Mesothelial cell of epicardium (in vitro differentiated cells): ENCODE measurements around the gene HHIP. TPM values are rescaled to one million over a fixed set of nuclear protein-coding genes. Genes with fewer than 3 reads are reported as not detected.
A peak's percentile ranks its signal among the peaks of the same experiment; 100 is the strongest.

Source experiments
- DNase-seq, 2 experiments: peaks; one replicate each; pipeline ENCODE4 v3.0.0; 2021; ENCODE audit warnings: low spot score in 2 of 2; ENCODE audit not compliant: unreplicated experiment in 2 of 2
- H3K27ac Mint-ChIP-seq: 2 replicates; pipeline ENCODE4 v1.8.0; 2021; ENCODE audit warnings: mixed read lengths
- H3K27me3 Mint-ChIP-seq: 2 replicates; pipeline ENCODE4 v1.8.0; 2021; ENCODE audit warnings: low read depth, mixed read lengths
- H3K36me3 Mint-ChIP-seq: 2 replicates; pipeline ENCODE4 v1.8.0; 2021; ENCODE audit warnings: mixed read lengths
- H3K4me1 Mint-ChIP-seq: 2 replicates; pipeline ENCODE4 v1.8.0; 2021; ENCODE audit warnings: mixed read lengths
- H3K4me3 Mint-ChIP-seq: 2 replicates; pipeline ENCODE4 v1.8.0; 2021; ENCODE audit warnings: mild to moderate bottlenecking, moderate library complexity, mixed read lengths
- H3K9me3 Mint-ChIP-seq: 2 replicates; pipeline ENCODE4 v1.8.0; 2021; ENCODE audit warnings: mixed read lengths
- CTCF ChIP-seq: fragments of 200-600 bp; sonication (generic); IDR thresholded peaks from one replicate; pipeline ENCODE4 v1.5.0; 2021; ENCODE audit warnings: antibody characterized with exemption; ENCODE audit not compliant: unreplicated experiment
- total RNA-seq: library from RNA; stranded (reverse); gene quantifications from 3 replicates; pipeline ENCODE4 v1.2.1, GENCODE V29; 2021

The HHIP gene
- total RNA-seq, 1 donor from 2014 or later: 4.0 TPM

GRCh38 chr4:144667500-144667899, 21.5 kb downstream of the HHIP start:
- Mint-ChIP-seq H3K36me3 (no peaks in the 10 kb centered on the region), H3K27ac (no peak overlapping the region), H3K4me3 (no peak overlapping the region), H3K4me1 (peaks cover 8% of the 10 kb centered on the region), H3K27me3 (no peaks in the 10 kb centered on the region), H3K9me3 (no peaks in the 10 kb centered on the region)
- TF ChIP-seq CTCF: no peak
- no peak for DNase-seq

GRCh38 chr4:144670776-144671175, 24.8 kb downstream of the HHIP start:
- Mint-ChIP-seq H3K9me3 (no peaks in the 10 kb centered on the region), H3K36me3 (no peaks in the 10 kb centered on the region), H3K4me3 (no peak overlapping the region), H3K4me1 (peaks cover 11% of the 10 kb centered on the region), H3K27me3 (no peaks in the 10 kb centered on the region), H3K27ac (no peak overlapping the region)
- DNase-seq: no peak
- no peak for TF ChIP-seq CTCF

GRCh38 chr4:144674711-144675110, 28.8 kb downstream of the HHIP start:
- TF ChIP-seq CTCF: no peak
- Mint-ChIP-seq H3K4me1 (peaks cover 3% of the 10 kb centered on the region), H3K36me3 (peaks cover 4% of the 10 kb centered on the region), H3K27me3 (peaks cover 2% of the 10 kb centered on the region), H3K9me3 (peaks cover 10% of the 10 kb centered on the region), H3K27ac (no peak overlapping the region), H3K4me3 (no peak overlapping the region)
- no peak for DNase-seq

- Mint-ChIP-seq H3K27ac (peak overlapping the region; percentile 0), H3K4me1 (peaks cover 13% of the 10 kb centered on the region), H3K36me3 (peaks cover 4% of the 10 kb centered on the region), H3K27me3 (no peaks in the 10 kb centered on the region), H3K9me3 (peaks cover 10% of the 10 kb centered on the region), H3K4me3 (no peak overlapping the region)
- DNase-seq: no peak
- no peak for TF ChIP-seq CTCF
These were observed 35.9 kb downstream of the HHIP start for GRCh38 chr4:144681806-144682205.

GRCh38 chr4:144683516-144683915, 37.6 kb downstream of the HHIP start:
- no peak overlapping the region for H3K4me3 Mint-ChIP-seq

More at GRCh38 chr4:144683516-144683915, 37.6 kb downstream of the HHIP start:
- TF ChIP-seq CTCF: no peak
- H3K9me3 Mint-ChIP-seq: peaks cover 9% of the 10 kb centered on the region
- H3K4me1 Mint-ChIP-seq: peaks cover 29% of the 10 kb centered on the region
- no peaks in the 10 kb centered on the region for H3K27me3 Mint-ChIP-seq
- no peak overlapping the region for H3K27ac Mint-ChIP-seq
- DNase-seq: no peak
- H3K36me3 Mint-ChIP-seq: peaks cover 4% of the 10 kb centered on the region
